A549 (cell line): ENCODE results near the gene ALOX15B. TPM values are rescaled to one million over a fixed set of nuclear protein-coding genes. Genes with fewer than 3 reads are reported as not detected.

ENCODE experiments used
- ATAC-seq, 2 experiments: fragments of 200-7000 bp in 1 of 2; fragments of >200 bp in 1 of 2; cut with Nextera tagmentation in 1 of 2; cut with Tn5 transposase in 1 of 2; 3 replicates each; pipeline versions ENCODE4 v1.8.0 to v1.9.1; 2018 to 2020; ENCODE audit warnings: mild to moderate bottlenecking in 1 of 2, moderate library complexity in 1 of 2
- CTCF ChIA-PET: fragments of 300-600 bp; sonication (Branson Sonifier 250); formaldehyde crosslinking; extraction: SDS; loops from one replicate; lab custom pipeline; 2021; ENCODE audit warnings: antibody characterized with exemption, inconsistent platforms; lab: Yijun Ruan, JAX
- POLR2A ChIA-PET: fragments of 350-600 bp; formaldehyde crosslinking; extraction: SDS; loops from one replicate; lab custom pipeline; 2021; ENCODE audit warnings: antibody characterized with exemption, inconsistent platforms; lab: Yijun Ruan, JAX
- DNase-seq, 2 experiments: peaks; one replicate each; pipeline versions ENCODE4 v3.0.0 to v3.0.0-alpha.2; 2011 to 2016; ENCODE audit warnings: low read depth in 1 of 2, low spot score in 1 of 2
- FAIRE-seq: peaks from 2 replicates; lab custom pipeline; 2011; peaks lifted over from hg19 to GRCh38; lab: Jason Lieb, UNC
- H3K27ac ChIP-seq, 2 experiments: fragments of >200 bp; sonication (Bioruptor Twin); formaldehyde crosslinking; 3 replicates each; pipeline ENCODE4 v1.5.1; 2016 to 2017
- H3K4me1 ChIP-seq: fragments of >200 bp; sonication (Bioruptor Twin); formaldehyde crosslinking; 3 replicates; pipeline ENCODE4 v1.6.1; 2016
- H3K4me2 ChIP-seq: fragments of >200 bp; sonication (Bioruptor Twin); formaldehyde crosslinking; 3 replicates; pipeline ENCODE4 v1.6.1; 2016
- H3K4me3 ChIP-seq: fragments of >200 bp; sonication (Bioruptor Twin); formaldehyde crosslinking; 3 replicates; pipeline ENCODE4 v1.5.1; 2016
- H3K9me3 ChIP-seq: fragments of >200 bp; sonication (Bioruptor Twin); formaldehyde crosslinking; 3 replicates; pipeline ENCODE4 v1.6.1; 2016
- BCL3 ChIP-seq: fragments of >200 bp; sonication (Bioruptor Twin); formaldehyde crosslinking; IDR thresholded peaks from 3 replicates; pipeline ENCODE4 v1.6.1; 2016
- CBX8 ChIP-seq: fragments of 200-600 bp; sonication (generic); IDR thresholded peaks from 2 replicates; pipeline ENCODE4 v1.6.1; 2016
- CHD4 ChIP-seq: fragments of 200-600 bp; sonication (generic); IDR thresholded peaks from 2 replicates; pipeline ENCODE4 v1.6.1; 2016; ENCODE audit warnings: antibody characterized with exemption, mild to moderate bottlenecking, borderline replicate concordance
- E2F6 ChIP-seq: IDR thresholded peaks from 2 replicates; pipeline ENCODE4 v1.6.1; 2012; ENCODE audit warnings: low read depth, borderline replicate concordance
- HES2 ChIP-seq: fragments of >200 bp; sonication (Bioruptor Twin); formaldehyde crosslinking; IDR thresholded peaks from 2 replicates; pipeline ENCODE4 v1.6.1; 2016
- HOXB5 ChIP-seq: fragments of 250-450 bp; sonication (Bioruptor Pico); IDR thresholded peaks from 2 replicates; pipeline ENCODE4 v1.5.0; 2020; ENCODE audit warnings: mild to moderate bottlenecking, moderate library complexity
- JUNB ChIP-seq: fragments of >200 bp; sonication (Bioruptor Twin); formaldehyde crosslinking; IDR thresholded peaks from 2 replicates; pipeline ENCODE4 v1.6.1; 2016
- MAX ChIP-seq: IDR thresholded peaks from 2 replicates; pipeline ENCODE4 v1.6.1; 2012
- NFE2L2 ChIP-seq: fragments of 150-350 bp; conservative IDR thresholded peaks from 2 replicates; pipeline ENCODE4 v1.6.1; 2014; ENCODE audit warnings: low read length
- RAD21 ChIP-seq, 2 experiments: fragments of >200 bp in 1 of 2; sonication (Bioruptor Twin) in 1 of 2; formaldehyde crosslinking in 1 of 2; IDR thresholded peaks in 1 of 2; conservative IDR thresholded peaks in 1 of 2; 2 replicates in 1 of 2; 3 replicates in 1 of 2; pipeline ENCODE4 v1.6.1; 2012 to 2018; ENCODE audit warnings: inconsistent platforms in 1 of 2
- RFX5 ChIP-seq: fragments of 450-650 bp; IDR thresholded peaks from 2 replicates; pipeline ENCODE4 v1.7.1; 2014; ENCODE audit warnings: antibody characterized with exemption, mild to moderate bottlenecking, moderate library complexity
- USF2 ChIP-seq: fragments of 450-650 bp; IDR thresholded peaks from 2 replicates; pipeline ENCODE4 v1.6.1; 2014; ENCODE audit warnings: antibody characterized with exemption
- ZNF302 ChIP-seq: fragments of 250-450 bp; sonication (Bioruptor Pico); IDR thresholded peaks from 2 replicates; pipeline ENCODE4 v1.9.0; 2021; ENCODE audit warnings: inconsistent platforms, mild to moderate bottlenecking, moderate library complexity
- WGBS: methylation state at CpG from one replicate; pipeline ENCODE4 v1.1.6; 2017; ENCODE audit errors: missing lambda C conversion rate; 5-methylcytosine and 5-hydroxymethylcytosine counted together
- polyA plus RNA-seq, 4 experiments: library from polyadenylated mRNA; depleted of rRNA in 3 of 4; stranded (reverse); fragments of >200 nt; fragmentation: RNase III in 1 of 4; extraction: RNeasy Plus Mini Kit Qiagen cat#74134 plus additional on column Dnase treatment in 1 of 4; gene quantifications; 2 replicates in 3 of 4; 3 replicates in 1 of 4; pipeline ENCODE4 v1.2.3, GENCODE V29; 2011 to 2017

Gene ALOX15B
- polyA plus RNA-seq, 2 of the 4 experiments (the other 2 are of a cell fraction), result not detected

- TF ChIP-seq E2F6, result peak; percentile 81; the same call in 1 of the 2 replicates
- no peak for TF ChIP-seq CBX8
- TF ChIP-seq HES2, result no peak
- TF ChIP-seq USF2, result no peak
- no peak for TF ChIP-seq ZNF302 (CRISPR knock-in tag)
- TF ChIP-seq RAD21 (conservative IDR thresholded peaks at IDR 0.05 in 1 of 2, IDR thresholded peaks at IDR 0.05 in 1 of 2), result peak; percentile 70 to 76
- TF ChIP-seq MAX, result peak; percentile 94
- TF ChIP-seq JUNB, result no peak
These were observed 48.8 kb upstream of the ALOX15B start (continued) for GRCh38 chr17:7989781-7990655.

- ATAC-seq, result no peak
- CTCF ChIA-PET, result interaction anchor here (0.6 to 19.3 kb wide), 19 partner anchors 9 to 1530 kb away, joined by 3 to 470 read pairs (median 4); partner anchors contain the start of genes CHD3, CNTROB, KCNAB3 and NAA38
- TF ChIP-seq HOXB5, result no peak
- TF ChIP-seq, all 56 proteins: peak for 0
- H3K4me2 ChIP-seq, result no peak overlapping the region
- WGBS, result 76% methylated on average over 2 of the region's 2 CpGs
- no peaks in the 10 kb centered on the region for H3K4me1 ChIP-seq
- no peak overlapping the region for H3K4me3 ChIP-seq
- no peak overlapping the region for H3K27ac ChIP-seq
- FAIRE-seq (no peak), DNase-seq (no peak)
- H3K9me3 ChIP-seq, result no peaks in the 10 kb centered on the region
- POLR2A ChIA-PET, result no interaction called here
These were observed 46.3 kb upstream of the ALOX15B start for GRCh38 chr17:7992516-7992915.

GRCh38 chr17:7992924-7993323 lies 45.9 kb upstream of the ALOX15B start:
- FAIRE-seq, result no peak

More at GRCh38 chr17:7992924-7993323, 45.9 kb upstream of the ALOX15B start:
- no peak for TF ChIP-seq BCL3
- no peak for TF ChIP-seq NFE2L2
- TF ChIP-seq CHD4, result no peak
- TF ChIP-seq MAX, result no peak
- peak; percentile 80 for TF ChIP-seq RFX5
- no peaks in the 10 kb centered on the region for H3K9me3 ChIP-seq
- no peak for ATAC-seq
- 42% methylated on average over 3 of the region's 3 CpGs for WGBS
- no peak overlapping the region for H3K27ac ChIP-seq
- no peaks in the 10 kb centered on the region for H3K4me1 ChIP-seq
- ChIA-PET CTCF (interaction anchor here (0.6 to 19.3 kb wide), 19 partner anchors 10 to 1530 kb away, joined by 3 to 470 read pairs (median 4); partner anchors contain the start of genes CHD3, CNTROB, KCNAB3 and RNF227), POLR2A (no interaction called here)
- DNase-seq, result peak in 1 of 2 experiments; percentile 53
- no peak overlapping the region for H3K4me3 ChIP-seq
- H3K4me2 ChIP-seq, result no peak overlapping the region
